ENCODE measurements around the gene GPR39.

GPR39 gene

GRCh38 chr2:132573444-132574007 lies 156.9 kb downstream of the GPR39 start:
- no peak for DNase-seq

DNA sequence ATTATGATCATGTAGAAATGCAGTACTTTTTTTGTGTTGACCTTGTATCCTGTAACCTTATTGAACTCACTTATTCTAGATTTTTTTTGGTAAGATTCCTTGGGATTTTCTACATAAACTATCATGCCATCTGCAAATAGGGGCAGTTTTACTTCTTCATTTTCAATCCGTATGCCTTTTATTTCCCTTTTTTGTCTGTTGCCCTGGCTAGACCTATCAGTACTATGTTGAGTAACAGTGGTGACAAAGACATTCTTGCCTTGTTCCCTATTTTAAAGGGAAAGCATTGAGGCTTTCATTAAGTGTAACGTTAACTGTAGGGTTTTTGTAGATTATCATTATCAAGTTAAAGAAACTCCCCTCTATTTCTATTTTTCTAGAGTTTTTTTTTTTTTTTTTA lies 161.1 kb downstream of the GPR39 start:
- DNase-seq, result no peak

- DNase-seq, result no peak
Measured at GRCh38 chr2:132581591-132581990, 165.0 kb downstream of the GPR39 start.

DNA sequence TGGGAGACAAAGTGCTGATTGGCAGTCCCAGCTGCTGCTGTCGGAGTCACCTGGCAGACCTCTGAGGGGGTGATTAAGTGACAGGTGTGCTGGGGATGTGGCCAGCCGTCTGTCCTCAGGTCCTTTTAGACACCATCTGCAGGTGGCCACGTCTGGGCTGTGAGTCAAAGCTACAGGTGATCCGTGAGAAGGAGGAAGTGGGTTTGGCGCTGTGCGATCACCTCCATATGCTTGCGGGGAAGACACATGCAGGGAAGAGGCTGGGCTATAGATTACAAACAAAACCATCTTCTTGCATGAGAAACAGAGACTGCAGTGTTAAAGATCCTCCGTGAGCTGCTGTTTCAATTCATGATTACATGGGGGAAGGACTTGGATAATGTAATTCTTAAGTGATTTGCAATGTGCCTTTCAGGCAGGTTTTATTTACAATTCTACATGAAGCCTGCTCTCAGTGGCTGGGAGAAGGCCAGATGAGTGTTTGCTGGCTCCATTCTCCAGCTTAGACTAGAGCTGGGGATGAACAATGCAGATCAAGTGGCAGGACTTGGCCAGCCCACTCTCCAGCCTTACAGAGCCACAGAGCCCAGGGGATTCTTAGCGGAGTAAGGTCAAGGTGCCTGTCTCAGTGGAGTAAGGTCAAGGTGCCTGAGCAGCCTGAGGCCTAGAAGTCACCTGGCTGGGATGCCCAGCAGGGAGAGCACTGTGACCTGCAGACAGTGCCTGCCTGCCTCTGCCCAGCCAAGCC lies 165.6 kb downstream of the GPR39 start:
- no peak for DNase-seq

DNA sequence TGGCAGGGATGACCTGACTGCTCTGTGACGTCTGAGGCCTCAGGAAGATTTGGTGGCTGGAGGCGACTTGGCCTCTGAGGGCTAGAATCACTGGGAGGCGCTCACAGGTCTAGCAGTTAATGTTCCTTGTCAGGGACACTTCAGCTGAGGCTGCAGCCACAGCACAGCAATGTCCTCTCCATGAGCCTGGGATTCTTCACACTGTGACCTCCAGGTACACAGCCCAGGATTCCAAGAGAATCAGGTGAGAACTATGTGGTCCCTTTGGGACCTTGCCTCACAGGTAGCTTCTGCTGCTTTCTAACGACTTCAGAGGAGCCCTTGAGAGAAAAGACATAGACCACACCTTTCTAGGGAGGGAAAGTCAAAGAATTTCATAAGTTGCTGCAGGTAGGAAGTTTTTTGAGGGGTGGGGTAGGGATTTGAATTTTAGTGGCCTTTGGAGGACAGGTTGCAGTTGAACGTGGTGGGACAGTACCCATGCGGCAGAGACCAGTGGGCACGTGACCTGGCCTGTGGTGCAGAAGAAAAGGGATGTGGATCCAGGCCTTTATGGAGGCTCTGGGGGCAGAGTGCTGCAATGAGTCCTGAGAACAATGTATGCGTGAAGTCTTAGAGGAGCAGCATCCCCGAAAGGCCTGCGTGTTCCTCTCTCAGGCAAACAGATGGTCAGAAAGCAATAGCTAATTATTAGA lies 167.2 kb downstream of the GPR39 start:
- no peak for DNase-seq

DNA sequence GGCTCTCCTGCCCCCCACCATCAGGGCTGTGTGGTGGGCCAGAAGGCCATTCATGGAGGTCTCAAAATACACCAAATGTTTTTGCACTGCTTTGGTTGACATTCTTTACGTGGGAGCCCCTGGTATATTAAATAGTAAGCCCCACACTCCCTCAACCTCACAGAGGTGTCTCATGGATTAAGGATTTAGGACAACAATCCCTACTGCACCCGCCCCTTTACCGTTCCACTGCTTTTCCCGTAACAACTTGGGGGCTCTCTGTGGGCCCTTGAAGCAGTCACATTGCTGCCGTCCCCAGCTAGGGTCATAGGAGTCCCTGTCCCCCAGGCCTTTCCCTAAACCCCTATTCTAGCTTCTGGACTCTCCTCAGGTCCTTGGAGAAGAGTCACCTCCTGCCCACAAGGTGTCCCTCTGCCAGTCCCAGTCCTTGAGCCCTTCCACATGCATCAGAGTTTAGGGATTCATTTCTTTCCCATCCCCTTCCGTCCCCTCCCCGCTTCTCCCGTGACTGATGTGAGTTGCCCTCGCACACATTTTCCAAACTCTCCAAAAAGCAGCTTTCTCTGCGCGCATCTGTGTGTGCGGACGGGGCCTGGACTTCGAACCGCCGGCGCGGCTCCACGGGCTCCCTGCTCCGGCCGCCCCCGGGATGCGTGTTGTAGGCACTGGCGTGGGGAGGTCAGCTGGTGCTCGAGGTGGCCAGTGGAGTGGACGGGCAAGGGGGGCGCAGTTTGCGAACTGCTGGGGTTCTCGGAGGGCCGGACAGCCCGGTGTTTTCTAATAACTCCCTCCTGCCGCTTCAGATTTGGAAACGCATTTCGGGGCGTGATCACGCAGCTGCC lies 168.6 kb downstream of the GPR39 start:
- DNase-seq, result no peak

GRCh38 chr2:132586101-132586511 lies 169.5 kb downstream of the GPR39 start:
- no peak for DNase-seq

DNA sequence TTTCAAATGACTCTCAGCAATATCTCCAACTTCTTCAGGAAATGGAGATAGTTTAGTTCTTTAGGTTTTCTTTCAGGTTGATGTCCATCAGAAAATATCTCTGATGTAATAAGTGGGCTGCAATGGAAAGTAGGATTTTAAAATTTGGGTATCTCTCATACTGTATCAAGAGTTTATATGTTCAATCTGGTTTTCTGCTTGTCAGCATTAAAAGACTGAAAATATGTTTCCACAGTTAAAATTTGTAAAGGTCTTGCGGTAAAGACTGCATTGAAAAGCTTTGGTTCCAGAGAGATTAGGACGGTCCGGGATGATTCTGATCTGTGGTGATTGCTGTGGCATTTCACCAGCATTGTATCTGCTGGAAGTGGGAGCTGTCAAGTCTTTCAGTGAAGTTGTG lies 170.2 kb downstream of the GPR39 start:
- DNase-seq, result no peak

- DNase-seq, result no peak
Measured at GRCh38 chr2:132588576-132588975, 172.0 kb downstream of the GPR39 start.

GRCh38 chr2:132589111-132589830 lies 172.7 kb downstream of the GPR39 start:
- DNase-seq, result no peak

DNA sequence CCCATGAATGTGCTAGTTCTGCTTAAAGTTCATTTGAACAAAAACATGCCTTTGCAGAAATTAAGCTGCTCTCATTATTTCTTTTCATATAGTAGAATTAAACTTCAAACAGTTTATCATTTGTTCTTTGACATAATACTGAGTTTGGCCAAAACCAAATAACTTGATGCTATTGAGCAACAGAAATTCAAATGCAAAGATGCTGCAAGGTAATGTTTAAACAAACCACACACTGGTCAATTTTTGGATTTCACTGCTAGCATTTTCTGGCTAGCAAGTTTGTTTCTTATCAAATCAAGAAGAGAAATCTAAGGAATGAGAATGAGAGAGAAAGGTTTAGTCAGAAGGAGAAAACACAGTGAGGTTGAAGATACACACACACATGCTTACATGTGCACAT lies 173.4 kb downstream of the GPR39 start:
- DNase-seq, result no peak

DNA sequence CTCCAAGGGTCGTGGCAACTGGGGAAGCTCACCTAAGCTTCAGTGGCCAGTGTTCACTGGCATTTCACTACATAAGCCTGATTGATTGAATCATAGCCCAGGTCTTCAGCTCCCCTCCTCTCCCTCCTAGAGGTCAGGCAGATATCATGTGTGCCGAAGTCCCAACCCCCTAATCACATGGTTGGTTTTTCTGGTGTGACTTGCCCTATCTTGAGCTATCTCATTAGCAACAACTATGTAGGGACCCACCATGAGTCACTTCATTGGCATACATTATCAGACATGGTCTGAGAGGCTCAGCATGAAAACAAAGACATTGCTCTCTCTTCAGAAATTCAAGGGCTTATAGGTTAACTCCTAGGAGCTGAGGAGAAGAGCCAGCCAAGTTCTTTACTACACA lies 176.6 kb downstream of the GPR39 start:
- DNase-seq, result no peak

- DNase-seq, result no peak
Measured at GRCh38 chr2:132595186-132595585, 178.6 kb downstream of the GPR39 start.

DNA sequence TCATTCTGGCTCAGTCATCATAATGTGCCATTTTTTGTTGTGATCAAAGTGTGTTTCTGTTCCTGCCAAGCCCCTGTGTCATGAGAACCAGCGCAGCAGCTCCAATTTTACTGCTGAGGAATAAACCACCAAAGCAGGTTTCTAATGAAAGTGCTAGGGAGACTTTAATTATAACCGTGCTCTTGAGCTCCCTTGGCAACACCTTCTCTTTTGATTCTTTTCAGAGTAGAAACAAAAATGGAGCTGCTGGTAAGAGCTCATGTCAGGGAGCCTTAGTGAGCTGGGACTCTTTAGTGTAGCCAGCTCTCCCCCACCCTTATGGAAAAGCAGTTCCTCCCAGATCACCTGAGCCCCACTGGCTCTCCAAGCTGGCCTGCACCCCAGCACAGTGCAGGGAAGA lies 179.1 kb downstream of the GPR39 start:
- DNase-seq, result no peak

GRCh38 chr2:132597166-132597565 lies 180.6 kb downstream of the GPR39 start:
- no peak for DNase-seq

DNA sequence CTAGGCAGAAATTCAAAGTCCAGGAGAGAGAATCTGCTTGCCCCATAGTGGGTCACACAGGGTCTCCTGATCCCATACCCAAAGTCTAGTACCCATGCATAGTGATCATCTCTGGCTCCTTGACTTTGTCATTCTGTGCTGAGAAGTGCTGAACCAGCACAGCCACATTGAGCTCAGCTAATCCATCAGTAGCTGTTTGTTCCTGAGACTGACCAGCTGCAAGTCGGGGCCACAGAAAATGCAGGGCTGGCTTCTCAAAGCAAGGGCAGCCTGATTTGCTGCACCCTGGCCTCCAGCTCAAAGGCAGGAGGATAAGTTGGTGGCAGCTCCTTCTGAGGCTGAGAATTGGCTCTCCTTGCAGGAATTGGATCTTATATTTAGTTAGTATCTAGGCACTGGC lies 181.2 kb downstream of the GPR39 start:
- no peak for DNase-seq

DNA sequence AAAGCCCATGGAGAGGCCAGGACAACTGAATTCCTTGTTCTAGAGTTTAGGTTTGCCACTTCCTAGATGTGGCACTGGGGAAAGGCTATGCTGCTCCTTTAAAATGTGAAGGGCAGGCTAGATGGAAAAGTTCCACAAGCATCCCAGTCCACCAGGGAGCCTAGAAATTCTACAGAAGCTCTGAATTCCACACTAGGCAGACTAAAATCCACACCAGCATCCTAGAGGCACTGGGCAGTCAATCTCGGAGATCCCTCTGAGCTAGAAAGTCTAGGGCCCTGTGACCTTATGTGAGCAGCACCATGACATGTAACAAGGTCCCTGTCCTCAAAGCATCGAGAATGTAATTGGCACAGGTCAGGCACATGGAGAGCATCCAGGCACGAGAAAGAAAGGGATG lies 181.9 kb downstream of the GPR39 start:
- DNase-seq, result no peak

DNA sequence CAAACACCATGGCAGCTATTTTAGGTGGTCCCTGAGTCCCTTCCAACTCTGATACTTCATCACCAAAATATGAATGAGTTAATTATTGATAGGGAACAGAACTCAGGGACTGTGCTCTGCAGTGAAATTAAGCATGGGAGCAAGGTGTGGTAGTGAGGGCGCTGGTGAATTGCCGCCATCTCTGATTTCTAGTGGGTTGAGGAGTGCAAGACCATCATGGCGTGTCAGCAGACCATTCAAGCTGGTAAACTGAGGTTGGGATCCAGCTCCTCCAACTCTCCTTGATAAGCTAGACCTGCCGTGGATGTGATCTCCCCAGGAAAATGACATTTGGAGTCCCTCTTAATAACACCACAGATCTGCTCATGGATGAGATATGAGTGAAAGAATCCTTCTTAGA lies 183.0 kb downstream of the GPR39 start:
- DNase-seq, result no peak

- no peak for DNase-seq
Measured at GRCh38 chr2:132604561-132604960, 188.0 kb downstream of the GPR39 start.

DNA sequence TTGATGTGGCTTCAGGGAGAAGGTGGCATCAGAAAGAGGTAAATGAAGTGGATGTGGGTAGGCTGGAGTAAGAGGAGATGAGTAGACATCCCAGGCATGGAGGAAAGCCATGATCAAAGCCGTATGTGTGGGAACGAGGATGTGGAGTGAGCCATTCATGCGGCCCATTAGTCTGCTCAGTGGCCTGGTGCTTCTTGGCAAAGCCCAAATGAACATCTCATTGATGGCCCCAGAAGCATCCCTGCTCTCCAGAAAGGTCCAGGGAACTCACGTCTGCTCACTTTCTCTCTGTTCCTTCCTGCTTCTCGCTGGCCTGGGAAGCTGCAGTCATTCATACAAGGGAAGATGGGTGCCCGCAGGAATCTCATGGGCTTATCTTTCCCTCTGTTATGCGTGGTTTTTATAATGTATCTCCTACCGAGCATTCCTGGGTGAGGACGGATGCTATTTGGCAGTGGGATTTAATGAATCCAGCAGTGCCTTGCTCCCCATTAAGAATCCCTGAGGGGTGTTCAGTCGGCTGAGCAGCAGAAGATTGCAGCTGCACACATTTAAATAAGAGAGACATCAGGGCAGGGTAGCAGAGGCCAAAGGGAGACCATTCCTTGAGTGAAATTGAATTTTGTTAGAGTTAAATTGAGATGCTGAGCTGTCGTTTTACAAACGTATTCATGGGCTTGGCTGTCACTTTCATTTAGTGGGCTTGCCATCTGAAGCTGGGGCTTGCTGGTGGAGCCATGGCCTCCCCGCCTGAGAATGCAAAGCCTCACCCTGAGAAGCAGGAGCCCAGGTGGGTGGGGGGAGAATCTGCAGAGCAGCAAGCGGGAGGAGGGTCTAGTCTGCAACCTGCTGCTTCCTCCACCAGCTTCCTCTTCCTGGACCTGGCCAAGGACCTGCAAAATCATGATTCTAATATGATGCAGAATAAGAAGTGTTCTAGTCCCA lies 188.9 kb downstream of the GPR39 start:
- no peak for DNase-seq

GRCh38 chr2:132606649-132607048 lies 190.0 kb downstream of the GPR39 start:
- no peak for DNase-seq
